NCI-H460 (cell line): Measurements from ENCODE around the gene KRR1. TPM values are rescaled to one million over a fixed set of nuclear protein-coding genes. Genes with fewer than 3 reads are reported as not detected.
A peak's percentile ranks its signal among the peaks of the same experiment; 100 is the strongest.
"Not testable (repeated sequence)": the region's sequence is repeated elsewhere in the genome, so short reads cannot be mapped to it uniquely, and the experiment has no call there.

Source experiments
- DNase-seq: peaks from one replicate; pipeline ENCODE4 v3.0.0-alpha.2; 2016; ENCODE audit warnings: low read depth; ENCODE audit errors: extremely low read depth
- total RNA-seq: library from RNA; depleted of rRNA; stranded (reverse); fragments of >200 nt; shearing (Covaris generic); gene quantifications from 2 replicates; pipeline ENCODE4 v1.2.3, GENCODE V29; 2014

The KRR1 gene
- total RNA-seq, 1 experiment from 2014 or later = 62.1 TPM

GRCh38 chr12:75526655-75527511 is 15.5 kb upstream of the KRR1 start:
- peak; percentile 65 for DNase-seq

GRCh38 chr12:75525263-75525662 is 13.9 kb upstream of the KRR1 start:
- DNase-seq = no peak

- not testable (repeated sequence) for DNase-seq
These were observed 10.7 kb upstream of the KRR1 start for GRCh38 chr12:75522124-75522523.

DNA sequence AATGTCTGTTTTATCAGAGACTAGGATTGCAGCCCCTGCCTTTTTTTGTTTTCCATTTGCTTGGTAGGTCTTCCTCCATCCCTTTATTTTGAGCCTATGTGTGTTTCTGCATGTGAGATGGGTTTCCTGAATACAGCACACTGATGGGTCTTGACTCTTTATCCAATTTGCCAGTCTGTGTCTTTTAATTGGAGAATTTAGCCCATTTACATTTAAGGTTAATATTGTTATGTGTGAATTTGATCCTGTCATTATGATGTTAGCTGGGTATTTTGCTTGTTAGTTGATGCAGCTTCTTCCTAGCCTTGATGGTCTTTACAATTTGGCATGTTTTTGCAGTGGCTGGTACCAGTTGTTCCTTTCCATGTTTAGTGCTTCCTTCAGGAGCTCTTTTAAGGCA is 9.8 kb upstream of the KRR1 start:
- not testable (repeated sequence) for DNase-seq

DNA sequence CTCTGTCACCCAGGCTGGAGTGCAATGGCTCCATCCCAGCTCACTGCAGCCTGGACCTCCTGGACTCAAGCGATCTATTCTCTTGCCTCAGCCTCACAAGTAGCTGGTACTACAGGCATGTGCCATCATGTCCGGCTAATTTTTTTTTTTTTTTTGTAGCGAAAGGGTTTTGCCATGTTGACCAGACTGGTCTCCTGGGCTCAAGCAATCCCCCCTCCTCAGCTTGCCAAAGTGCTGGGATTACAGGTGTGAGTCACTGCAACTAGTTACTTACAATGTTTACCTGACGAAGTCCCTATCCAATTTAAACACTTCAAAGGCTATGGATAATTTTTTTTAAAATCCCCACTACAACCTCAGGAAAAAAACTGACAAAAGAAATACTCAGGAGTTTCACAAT is 1.8 kb downstream of the KRR1 start:
- DNase-seq = no peak

- no peak for DNase-seq
These were observed 3.2 kb downstream of the KRR1 start for GRCh38 chr12:75508159-75508558.

DNA sequence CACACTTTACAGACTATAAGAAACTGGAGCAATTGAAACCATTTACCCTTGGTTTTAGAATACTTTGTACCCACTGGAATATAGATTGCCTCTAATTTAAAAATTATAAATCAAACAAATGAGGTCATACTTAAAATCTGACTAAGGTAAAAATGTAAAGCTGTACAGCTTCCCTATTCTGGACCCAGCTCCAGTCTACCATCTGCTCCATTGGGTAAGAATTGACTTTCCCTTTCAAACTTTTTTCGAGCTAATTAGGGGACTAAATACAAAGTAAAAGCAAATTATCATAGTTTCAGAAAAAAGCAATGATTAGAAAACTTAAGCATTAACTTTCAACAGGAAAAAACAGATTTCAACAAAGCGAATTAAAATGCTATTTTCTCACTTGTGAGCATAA is 4.3 kb downstream of the KRR1 start:
- DNase-seq = no peak

GRCh38 chr12:75505706-75506312 is 5.6 kb downstream of the KRR1 start:
- DNase-seq = no peak

DNA sequence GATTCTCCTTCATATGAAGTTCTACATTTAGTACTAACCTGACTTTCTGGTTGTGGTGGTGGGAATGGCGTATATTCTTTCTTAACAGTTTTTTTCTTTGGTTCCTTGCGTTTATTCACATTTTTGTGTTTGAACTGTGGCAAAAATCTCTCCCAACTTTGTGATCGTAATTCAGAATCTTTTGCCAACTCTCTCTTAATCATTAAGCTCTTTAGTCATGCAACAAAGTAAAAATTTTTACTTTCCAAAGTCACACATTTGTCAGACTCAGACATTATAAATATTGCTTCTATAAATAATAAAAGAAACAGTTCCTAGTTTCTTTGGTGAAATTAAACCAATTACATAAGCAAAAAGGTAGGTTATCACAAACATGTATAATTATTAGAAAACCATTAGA is 7.5 kb downstream of the KRR1 start:
- DNase-seq = no peak

DNA sequence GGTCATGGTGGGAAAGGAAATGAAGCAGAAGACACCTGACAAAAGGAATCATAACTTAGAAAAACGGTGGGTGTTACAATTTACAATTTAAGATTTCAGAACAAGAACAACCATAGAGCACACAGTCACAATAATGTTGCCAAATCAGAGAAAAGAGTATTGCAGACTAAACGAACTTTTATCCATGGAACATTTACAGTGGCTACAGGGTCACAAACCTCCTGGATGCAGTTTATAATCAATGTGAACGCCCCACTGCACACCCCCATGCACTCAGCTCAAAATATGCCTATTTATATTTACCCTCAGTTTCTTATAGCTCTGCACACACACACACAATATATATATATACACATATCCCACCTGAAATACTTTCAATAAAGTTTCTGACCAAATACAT is 8.0 kb downstream of the KRR1 start:
- DNase-seq = no peak

DNA sequence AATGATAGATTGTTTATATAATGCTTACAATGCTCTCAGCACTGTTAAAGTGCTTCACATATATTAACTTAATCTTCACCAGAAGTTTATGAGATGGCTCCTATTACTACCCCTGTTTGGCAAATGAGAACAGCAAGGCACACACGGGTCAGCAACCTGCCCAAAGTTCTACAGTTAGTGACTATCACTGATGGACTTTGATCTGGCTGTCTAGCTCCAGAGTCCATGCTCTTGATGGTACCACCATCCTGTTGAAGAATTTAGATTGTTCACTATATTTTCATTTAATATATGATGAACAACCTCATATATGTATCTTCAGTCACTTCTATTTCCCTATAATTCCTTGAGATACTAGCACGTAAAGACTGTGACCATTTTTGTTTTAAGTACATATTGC is 20.2 kb downstream of the KRR1 start:
- no peak for DNase-seq

DNA sequence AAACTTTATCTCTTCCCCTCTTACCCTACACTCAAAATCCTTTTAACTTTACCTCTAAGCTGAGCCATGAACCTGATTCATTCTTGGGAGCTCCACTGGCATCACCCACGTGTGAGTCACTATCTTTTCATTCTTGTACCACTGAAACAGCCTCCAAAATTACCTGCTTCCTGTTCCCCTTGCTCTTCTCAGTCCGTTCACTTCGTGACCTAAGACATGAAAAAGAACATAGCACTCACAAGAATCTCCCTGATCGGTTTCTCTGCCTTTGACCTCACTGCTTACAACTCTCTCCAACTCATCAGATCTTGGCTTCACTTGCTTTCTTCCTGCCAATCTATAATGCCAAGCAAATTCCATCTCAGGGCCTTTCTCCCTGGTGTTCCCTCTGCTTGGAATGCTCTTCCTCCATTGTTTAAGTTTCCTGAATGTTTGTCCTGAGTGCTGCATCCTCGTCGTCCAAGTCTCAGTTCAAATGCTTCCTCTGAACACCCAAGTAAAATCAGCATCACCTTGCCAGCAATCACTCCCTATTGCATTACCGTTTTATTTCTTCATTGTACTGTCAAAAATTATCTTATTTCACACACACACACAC is 21.7 kb downstream of the KRR1 start:
- DNase-seq = no peak

- no peak for DNase-seq
These were observed 22.2 kb downstream of the KRR1 start for GRCh38 chr12:75489187-75489586.

GRCh38 chr12:75488553-75488952 is 22.9 kb downstream of the KRR1 start:
- no peak for DNase-seq

DNA sequence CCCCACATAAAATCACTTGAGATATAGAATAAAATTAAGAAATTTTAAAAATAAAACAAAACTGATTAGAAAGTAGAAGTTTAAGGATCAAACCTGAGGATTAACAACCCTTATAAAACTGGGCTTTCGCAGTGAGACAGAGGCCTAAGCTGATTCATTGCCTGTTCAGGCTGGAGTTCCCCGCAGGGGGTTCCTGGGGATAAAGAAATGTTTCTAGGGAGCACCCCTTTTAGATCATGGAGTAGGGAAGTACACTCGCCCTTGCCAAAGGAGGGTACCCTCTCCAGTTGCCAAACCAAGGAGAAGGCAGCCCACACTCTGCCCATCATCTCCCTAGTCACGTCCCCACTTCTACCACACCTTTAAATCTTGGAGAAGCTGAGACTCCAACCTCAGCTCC is 24.1 kb downstream of the KRR1 start:
- DNase-seq = no peak

DNA sequence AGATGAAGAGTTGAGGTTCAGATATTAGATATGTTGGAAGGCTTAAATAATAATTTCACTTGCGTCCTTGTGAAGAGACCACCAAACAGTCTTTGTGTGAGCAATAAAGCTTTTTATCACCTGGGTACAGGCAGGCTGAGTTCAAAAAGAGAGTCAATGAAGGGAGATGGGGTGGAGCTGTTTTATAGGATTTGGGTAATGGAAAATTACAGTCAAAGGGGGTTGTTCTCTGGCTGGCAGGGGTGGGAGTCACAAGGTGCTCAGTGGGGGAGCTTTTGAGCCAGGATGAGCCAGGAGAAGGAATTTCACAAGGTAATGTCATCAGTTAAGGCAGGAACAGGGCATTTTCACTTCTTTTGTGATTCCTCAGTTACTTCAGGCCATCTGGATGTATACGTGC is 27.0 kb downstream of the KRR1 start:
- DNase-seq = not testable (repeated sequence)

GRCh38 chr12:75483431-75483830 is 28.0 kb downstream of the KRR1 start:
- no peak for DNase-seq

DNA sequence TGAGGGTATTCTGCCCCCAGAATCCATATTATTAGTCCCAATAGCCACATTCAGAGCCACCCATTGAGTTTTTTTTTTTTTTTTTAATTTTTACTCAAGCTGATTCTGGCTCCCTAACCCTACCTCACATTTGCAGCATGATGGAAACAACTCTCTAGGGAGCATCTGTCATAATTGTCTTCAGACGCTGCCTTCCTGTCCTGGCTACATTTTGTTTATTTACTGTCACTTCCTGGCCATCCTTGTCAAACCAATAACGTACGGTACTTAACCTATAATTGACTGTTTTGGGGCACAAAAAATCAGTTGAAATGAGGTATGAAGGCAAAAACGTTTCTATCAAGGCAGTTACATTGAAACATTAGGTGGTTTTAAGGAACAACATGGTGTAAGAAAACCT is 28.8 kb downstream of the KRR1 start:
- no peak for DNase-seq

DNA sequence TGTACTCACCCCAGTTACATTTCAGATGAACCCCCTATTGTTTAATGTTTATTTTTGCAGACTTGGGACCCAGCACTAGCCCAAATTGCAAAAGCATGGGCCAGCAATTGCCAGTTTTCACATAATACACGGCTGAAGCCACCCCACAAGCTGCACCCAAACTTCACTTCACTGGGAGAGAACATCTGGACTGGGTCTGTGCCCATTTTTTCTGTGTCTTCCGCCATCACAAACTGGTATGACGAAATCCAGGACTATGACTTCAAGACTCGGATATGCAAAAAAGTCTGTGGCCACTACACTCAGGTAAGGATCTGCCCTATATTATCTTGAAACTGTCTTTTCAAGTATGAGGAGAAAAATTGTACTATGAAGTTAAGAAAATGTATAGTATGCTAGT is 29.6 kb downstream of the KRR1 start:
- no peak for DNase-seq

DNA sequence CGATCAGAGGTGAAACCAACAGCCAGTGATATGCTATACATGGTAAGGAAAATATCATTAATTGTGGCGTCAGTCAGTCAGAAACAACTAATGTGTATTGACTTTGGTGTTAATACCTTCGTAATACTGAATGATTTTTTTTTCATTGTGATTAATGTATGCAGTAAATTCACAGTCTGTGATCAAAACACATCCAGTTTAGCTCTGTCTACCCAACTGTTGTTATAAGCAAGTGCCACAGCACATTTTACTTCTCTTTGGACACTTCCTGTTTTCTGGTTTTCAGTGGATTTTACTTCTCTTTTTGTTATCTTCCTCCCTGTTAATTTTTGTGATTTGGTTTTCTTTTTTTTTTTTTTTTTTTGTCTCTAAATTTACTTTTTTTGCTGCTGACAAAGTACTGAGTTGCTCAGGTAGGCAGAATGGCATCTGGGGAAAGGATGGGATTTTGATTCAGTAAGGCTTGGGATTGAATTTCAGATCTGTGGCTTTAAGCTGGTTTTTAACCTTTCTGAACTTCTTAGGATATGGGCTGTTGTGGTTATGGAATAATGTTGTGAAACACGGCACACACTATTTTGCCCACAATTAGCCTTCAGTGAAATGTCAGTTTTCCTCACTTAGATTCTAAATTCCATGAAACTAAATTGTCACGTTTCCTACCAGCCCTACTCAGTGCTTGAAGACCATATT is 30.2 kb downstream of the KRR1 start:
- DNase-seq = no peak

- peak; percentile 64 for DNase-seq
These were observed 30.9 kb downstream of the KRR1 start, which contains the start of gene GLIPR1 for GRCh38 chr12:75480469-75480949. Gene GLIPR1, plus strand, starts transcription at chr12:75480755. Its CDS starts 126 bp downstream, at chr12:75480881.
